Measurements from ENCODE around the gene NDUFAB1. TPM values are rescaled to one million over a fixed set of nuclear protein-coding genes. Genes with fewer than 3 reads are reported as not detected.

Gene NDUFAB1
- 10 to 100 TPM; 67.4 to 70.4 TPM for total RNA-seq

DNA sequence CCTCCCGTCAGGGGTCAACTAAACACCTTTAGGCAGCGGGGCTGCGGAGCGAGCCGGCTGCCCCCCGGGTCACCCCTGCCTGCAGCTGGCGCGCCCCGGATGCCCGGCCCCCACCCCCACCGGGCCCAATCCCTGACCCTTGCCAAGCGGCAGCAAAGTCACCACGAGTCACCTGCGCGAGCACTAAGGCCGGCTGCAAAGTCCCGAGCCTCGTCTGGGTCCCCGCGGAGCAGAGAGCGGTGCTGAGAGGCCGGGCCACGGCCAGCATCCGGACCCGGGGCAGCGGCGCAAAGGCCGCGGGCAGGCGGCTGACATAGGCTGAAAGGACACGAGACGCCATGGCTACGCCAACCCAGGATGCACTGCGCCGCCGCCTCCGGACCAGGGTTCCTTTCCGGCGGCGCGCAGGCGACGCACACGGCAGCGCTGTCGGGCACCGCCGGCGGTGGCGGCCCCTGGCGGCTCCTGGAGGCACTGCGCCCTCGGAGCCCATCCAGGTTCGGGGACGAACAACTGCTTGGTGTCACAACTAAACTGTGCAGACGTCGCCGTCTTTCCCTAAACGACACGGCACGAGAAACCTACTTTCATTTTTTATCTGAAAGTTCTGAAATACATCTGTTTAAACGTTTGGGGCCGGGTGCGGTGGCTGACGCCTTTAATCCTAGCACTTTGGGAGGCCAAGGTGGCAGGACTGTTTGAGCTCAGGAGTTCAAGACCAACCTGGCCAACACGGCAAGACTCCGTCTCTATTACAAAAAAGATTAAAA is at the start of gene NDUFAB1:
Gene NDUFAB1 (minus strand): TSS at position 366 of the 770 bp plus-strand sequence. CDS start 26 bp downstream, at position 340.

DNA sequence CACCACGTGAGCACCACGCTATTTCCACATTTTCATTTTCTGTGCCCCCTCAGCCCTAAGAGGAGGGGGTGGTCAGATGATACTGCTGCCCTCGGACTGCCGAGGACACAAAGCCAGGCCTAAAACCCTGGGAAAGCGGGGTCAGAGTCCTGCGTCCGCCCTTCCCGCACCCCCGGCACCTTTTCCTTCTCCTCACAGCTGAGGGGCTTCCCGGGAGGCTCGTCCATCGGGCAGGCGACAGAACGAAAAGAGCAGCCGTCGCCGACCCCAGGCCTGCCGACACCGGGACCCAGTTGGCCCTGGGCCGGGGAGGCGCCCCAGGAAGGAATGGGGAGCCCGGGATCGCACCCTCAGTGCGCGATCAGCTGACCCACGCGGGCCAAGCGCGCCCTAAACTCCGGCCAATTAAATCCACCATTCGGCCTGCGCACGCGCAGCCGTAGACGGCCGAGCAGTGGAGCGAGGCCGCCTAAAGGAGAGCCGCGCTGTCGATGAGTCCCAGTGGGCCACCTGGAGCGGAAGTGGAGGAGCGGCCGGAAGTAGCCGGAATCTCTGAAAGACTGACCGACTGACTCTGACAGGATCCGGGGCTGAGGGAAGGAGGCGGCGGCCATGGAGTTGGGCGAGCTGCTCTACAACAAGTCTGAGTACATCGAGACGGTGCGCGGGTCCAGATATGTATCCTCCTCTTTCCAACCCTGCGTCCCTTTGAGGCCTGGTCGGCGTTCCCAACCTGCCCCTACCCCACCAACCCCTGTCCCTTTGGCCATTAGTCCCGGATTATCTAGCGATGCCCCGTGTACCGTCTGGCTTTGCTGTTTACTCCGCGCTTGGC is 45.0 kb upstream of the NDUFAB1 start, which contains the start of the genes DCTN5 and PALB2:
Gene DCTN5 (plus strand): TSS at position 536 of the 835 bp plus-strand sequence. CDS start 77 bp downstream, at position 613.
Gene PALB2 (minus strand): TSS at position 380 of the 835 bp plus-strand sequence. CDS start 153 bp downstream, at position 227.

DNA sequence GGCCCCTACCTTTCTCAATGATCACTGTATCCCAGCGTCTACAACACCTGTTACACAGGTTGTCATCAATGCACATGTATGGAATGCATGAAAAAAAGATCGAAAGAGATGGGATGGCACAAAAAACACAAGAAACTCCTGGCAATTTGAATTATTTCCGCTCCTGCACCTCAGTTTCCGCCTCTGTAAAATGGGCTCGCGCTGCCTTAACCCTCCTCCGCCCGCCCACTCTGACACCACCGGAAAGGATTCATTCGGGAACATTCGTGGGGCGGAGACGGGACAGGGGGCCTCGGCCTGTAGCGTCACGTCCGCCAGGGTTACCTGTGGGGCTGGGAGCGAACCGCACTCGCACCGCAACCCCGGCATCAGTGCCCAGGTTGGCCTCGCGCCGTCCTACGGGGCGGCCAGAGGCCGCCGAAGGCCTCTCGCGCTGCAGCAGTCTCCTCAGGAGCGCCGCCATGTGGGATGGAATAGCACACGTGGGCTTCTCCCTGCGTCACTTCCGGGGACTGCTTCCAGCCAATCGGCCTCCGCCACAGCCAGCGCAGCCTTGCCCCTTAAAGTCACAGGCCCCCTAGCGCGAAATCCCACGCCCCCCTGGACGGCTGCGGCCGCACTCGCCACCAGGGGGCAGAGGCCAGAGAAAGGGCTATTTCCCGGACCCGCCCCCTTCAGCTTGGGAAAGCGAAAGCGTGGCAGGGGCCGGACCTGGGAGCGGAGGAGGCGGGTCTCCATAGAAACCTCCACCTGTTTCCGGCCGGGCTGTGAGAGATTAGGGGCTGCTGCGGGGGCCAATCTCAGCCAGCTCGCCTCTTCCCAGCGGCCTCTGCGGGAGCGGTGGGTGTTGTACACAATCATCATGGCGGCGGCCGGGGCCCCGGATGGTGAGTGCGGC is 39.0 kb downstream of the NDUFAB1 start, which contains the start of the genes EARS2 and UBFD1:
Gene EARS2 (minus strand): TSS at position 470 of the 898 bp plus-strand sequence. CDS start 7 bp downstream, at position 463.
Gene UBFD1 (plus strand): TSS at position 847 of the 898 bp plus-strand sequence. CDS start 16 bp downstream, at position 863.

Other genes starting within 250 kb of the NDUFAB1 start
- gene COG7, start 143.1 kb downstream of the NDUFAB1 start, total RNA-seq: 10 to 100 TPM; 17.5 to 17.6 TPM
- gene GGA2, start 85.8 kb downstream of the NDUFAB1 start, total RNA-seq: 100 to 1,000 TPM in 1 of 2 experiments, 10 to 100 TPM in 1; 96.9 to 103 TPM
- 10 to 100 TPM; 11.3 to 14.4 TPM for gene EARS2, start 39.0 kb downstream of the NDUFAB1 start, total RNA-seq
- 10 to 100 TPM; 38.5 TPM for gene UBFD1, start 38.6 kb downstream of the NDUFAB1 start, total RNA-seq
- gene PALB2, start 45.0 kb upstream of the NDUFAB1 start, total RNA-seq: 10 to 100 TPM; 18.3 to 18.7 TPM
- gene DCTN5, start 45.1 kb upstream of the NDUFAB1 start, total RNA-seq: 10 to 100 TPM; 62.5 to 69.0 TPM
- 10 to 100 TPM; 67.6 to 69.8 TPM for gene PLK1, start 82.6 kb upstream of the NDUFAB1 start, total RNA-seq
- not detected for gene ERN2, start 116.9 kb upstream of the NDUFAB1 start, total RNA-seq
- not detected for gene CHP2, start 158.7 kb upstream of the NDUFAB1 start, total RNA-seq
- 10 to 100 TPM; 78.3 to 84.9 TPM for gene PRKCB, start 239.7 kb upstream of the NDUFAB1 start, total RNA-seq

Measured in activated naive CD4-positive, alpha-beta T cell treated with anti-CD3 and anti-CD28 coated beads, Interleukin-2, amount 10 ng/mL, durations not matched to agents 5 hours and 36 hours (primary cell).